CD4-positive, alpha-beta T cell treated with Interferon alpha-2 for 1 hour (primary cell): Measurements from ENCODE around the gene ARFGEF3.
"Not testable (repeated sequence)": the region's sequence is repeated elsewhere in the genome, so short reads cannot be mapped to it uniquely, and the experiment has no call there.

Experiments used
- DNase-seq, 2 donors: peaks; one replicate each; pipeline ENCODE4 v3.0.0-alpha.2; 2020 to 2022

The ARFGEF3 gene

GRCh38 chr6:138286698-138287097 lies 125.0 kb downstream of the ARFGEF3 start:
- no peak for DNase-seq

GRCh38 chr6:138287144-138287955 lies 125.6 kb downstream of the ARFGEF3 start:
- peak; percentile 29 to 56 for DNase-seq

GRCh38 chr6:138288428-138289085 lies 126.8 kb downstream of the ARFGEF3 start:
- DNase-seq: not testable (repeated sequence)

GRCh38 chr6:138289739-138290138 lies 128.0 kb downstream of the ARFGEF3 start:
- no peak for DNase-seq

GRCh38 chr6:138290423-138290962 lies 128.8 kb downstream of the ARFGEF3 start:
- no peak for DNase-seq

GRCh38 chr6:138291036-138291848 lies 129.5 kb downstream of the ARFGEF3 start:
- no peak for DNase-seq

- no peak for DNase-seq
Measured at GRCh38 chr6:138291849-138292181, 130.1 kb downstream of the ARFGEF3 start.

- DNase-seq: no peak
Measured at GRCh38 chr6:138292482-138292881, 130.7 kb downstream of the ARFGEF3 start.

GRCh38 chr6:138293428-138294395 lies 132.0 kb downstream of the ARFGEF3 start:
- no peak for DNase-seq

GRCh38 chr6:138296381-138296780 lies 134.6 kb downstream of the ARFGEF3 start:
- no peak for DNase-seq

GRCh38 chr6:138296786-138297185 lies 135.0 kb downstream of the ARFGEF3 start:
- no peak for DNase-seq

GRCh38 chr6:138297761-138298298 lies 136.1 kb downstream of the ARFGEF3 start:
- DNase-seq: no peak

GRCh38 chr6:138300469-138300868 lies 138.7 kb downstream of the ARFGEF3 start:
- DNase-seq: no peak

- no peak for DNase-seq
Measured at GRCh38 chr6:138302554-138302953, 140.8 kb downstream of the ARFGEF3 start.

- no peak for DNase-seq
Measured at GRCh38 chr6:138307352-138307751, 145.6 kb downstream of the ARFGEF3 start.

GRCh38 chr6:138307816-138308730 lies 146.3 kb downstream of the ARFGEF3 start:
- DNase-seq: no peak

GRCh38 chr6:138308731-138309110 lies 147.0 kb downstream of the ARFGEF3 start:
- DNase-seq: no peak

GRCh38 chr6:138309695-138310094 lies 148.0 kb downstream of the ARFGEF3 start:
- DNase-seq: no peak

- no peak for DNase-seq
Measured at GRCh38 chr6:138310294-138310693, 148.6 kb downstream of the ARFGEF3 start.

- no peak for DNase-seq
Measured at GRCh38 chr6:138310821-138311220, 149.1 kb downstream of the ARFGEF3 start.

- no peak for DNase-seq
Measured at GRCh38 chr6:138311268-138311667, 149.5 kb downstream of the ARFGEF3 start.
